Body of pancreas (tissue), 4 donors: Measurements from ENCODE around the gene SPACA6. TPM values are rescaled to one million over a fixed set of nuclear protein-coding genes. Genes with fewer than 3 reads are reported as not detected.

Experiments used
- ATAC-seq: fragments of 150-250 bp; one replicate; pipeline ENCODE4 v1.9.1; 2016
- DNase-seq, 4 donors: peaks; one replicate each; pipeline ENCODE4 v3.0.0-alpha.2; 2019
- H3K27ac ChIP-seq, 4 donors: fragments of 200-600 bp; sonication (generic); 1 replicate in 3 of 4; 2 replicates in 1 of 4; pipeline versions ENCODE4 v1.5.1 to v1.6.1; 2016 to 2019; ENCODE audit warnings: mild to moderate bottlenecking in 1 of 4, mixed read lengths in 1 of 4, moderate library complexity in 1 of 4
- H3K27me3 ChIP-seq, 2 donors: fragments of 200-600 bp; sonication (generic); one replicate each; pipeline ENCODE4 v1.6.0; 2016; ENCODE audit warnings: mild to moderate bottlenecking in 1 of 2
- H3K36me3 ChIP-seq, 2 donors: fragments of 200-600 bp; sonication (generic); replicated peaks in 1 of 2; 2 replicates each; pipeline ENCODE4 v1.5.1; 2016; ENCODE audit warnings: low read depth in 2 of 2; ENCODE audit not compliant: insufficient read depth in 1 of 2
- H3K4me1 ChIP-seq: fragments of 200-600 bp; sonication (generic); one replicate; pipeline ENCODE4 v1.6.0; 2016
- H3K4me3 ChIP-seq, 2 donors: fragments of 200-600 bp; sonication (generic); 1 replicate in 1 of 2; 2 replicates in 1 of 2; pipeline ENCODE4 v1.5.1; 2016 to 2019
- H3K9me3 ChIP-seq, 3 donors: fragments of 200-600 bp; sonication (generic); 1 replicate in 2 of 3; 2 replicates in 1 of 3; pipeline ENCODE4 v1.5.1; 2016
- POLR2A ChIP-seq, 3 donors: fragments of 450-650 bp; IDR thresholded peaks; one replicate each; pipeline ENCODE4 v1.6.1; 2016; ENCODE audit warnings: antibody characterized with exemption in 3 of 3, mild to moderate bottlenecking in 2 of 3
- WGBS, 2 donors: methylation state at CpG; one replicate each; pipeline ENCODE4 v1.1.5; 2017; 5-methylcytosine and 5-hydroxymethylcytosine counted together
- intact Hi-C: fragments of 100-400 bp; cut with DNase I; formaldehyde crosslinking; loops from one replicate; pipeline ENCODE4 v1.15.1; 2023
- total RNA-seq, 2 donors: library from RNA; depleted of rRNA; stranded (reverse); fragments of >200 nt; gene quantifications; one replicate each; pipeline ENCODE4 v1.1.0, GENCODE V29; 2016
- TF ChIP-seq, protein P1 (sequence below), 7 experiments: fragments of 450-650 bp in 4 of 7; fragments of 200-600 bp in 3 of 7; sonication (generic) in 3 of 7; IDR thresholded peaks; one replicate each; pipeline ENCODE4 v1.5.1; 2016 to 2019; ENCODE audit warnings: antibody characterized with exemption in 7 of 7

The SPACA6 gene
- total RNA-seq, 2 donors from 2014 or later = 7.9 to 16.3 TPM

DNA sequence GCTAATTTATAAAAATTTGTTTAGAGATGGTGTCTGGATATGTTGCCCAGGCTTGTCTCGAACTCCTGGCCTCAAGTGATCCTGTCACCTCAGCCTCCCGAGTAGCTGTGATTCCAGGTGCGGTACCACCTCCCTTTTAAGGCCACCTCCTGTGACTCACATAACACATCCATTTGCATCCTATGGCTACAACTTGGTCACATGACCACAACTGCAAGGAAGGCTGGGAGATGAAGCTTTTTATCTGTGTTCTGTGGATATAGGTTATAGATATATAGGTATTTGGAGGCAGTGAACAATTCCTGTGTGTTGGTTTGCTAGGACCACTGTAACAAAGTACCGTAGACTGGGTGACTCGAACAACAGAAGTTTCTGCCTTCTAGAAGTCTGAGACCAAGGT is 6.0 kb downstream of the SPACA6 start:
- H3K36me3 ChIP-seq = no peaks in the 10 kb centered on the region

DNA sequence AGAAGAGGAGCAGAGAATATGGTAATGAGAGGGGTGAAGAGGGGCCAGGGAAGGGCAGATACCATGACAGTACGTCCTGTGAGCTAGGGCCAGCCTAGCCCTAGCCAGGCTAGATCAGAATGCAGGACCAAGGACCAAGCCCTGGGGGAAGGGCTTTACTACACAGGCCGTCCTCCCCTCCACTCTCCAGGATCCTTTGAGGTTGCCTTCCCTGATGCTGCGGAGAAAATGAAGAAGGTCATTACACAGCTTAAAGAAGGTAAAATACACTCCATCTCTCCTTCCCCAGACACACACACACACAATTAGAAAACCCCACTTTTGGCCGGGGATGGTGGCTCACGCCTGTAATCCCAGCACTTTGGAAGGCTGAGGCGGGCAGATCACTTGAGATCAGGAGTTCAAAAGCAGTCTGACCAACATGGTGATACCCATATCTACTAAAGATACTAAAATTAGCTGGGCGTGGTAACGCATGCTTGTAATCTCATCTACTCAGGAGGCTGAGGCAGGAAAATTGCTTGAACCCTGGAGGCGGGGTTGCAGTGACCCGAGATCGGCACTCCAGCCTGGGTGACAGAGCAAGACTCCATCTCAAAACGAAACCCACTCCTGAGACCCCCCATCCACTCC is 8.5 kb downstream of the SPACA6 start:
- Histone ChIP-seq H3K4me1 (peaks cover 42% of the 10 kb centered on the region), H3K36me3 (no peaks in the 10 kb centered on the region), H3K9me3 (no peaks in the 10 kb centered on the region), H3K4me3 (no peak overlapping the region), H3K27me3 (no peaks in the 10 kb centered on the region), H3K27ac (peak overlapping the region; percentile 48 to 93 (median 84))
- TF ChIP-seq, protein P1, sequence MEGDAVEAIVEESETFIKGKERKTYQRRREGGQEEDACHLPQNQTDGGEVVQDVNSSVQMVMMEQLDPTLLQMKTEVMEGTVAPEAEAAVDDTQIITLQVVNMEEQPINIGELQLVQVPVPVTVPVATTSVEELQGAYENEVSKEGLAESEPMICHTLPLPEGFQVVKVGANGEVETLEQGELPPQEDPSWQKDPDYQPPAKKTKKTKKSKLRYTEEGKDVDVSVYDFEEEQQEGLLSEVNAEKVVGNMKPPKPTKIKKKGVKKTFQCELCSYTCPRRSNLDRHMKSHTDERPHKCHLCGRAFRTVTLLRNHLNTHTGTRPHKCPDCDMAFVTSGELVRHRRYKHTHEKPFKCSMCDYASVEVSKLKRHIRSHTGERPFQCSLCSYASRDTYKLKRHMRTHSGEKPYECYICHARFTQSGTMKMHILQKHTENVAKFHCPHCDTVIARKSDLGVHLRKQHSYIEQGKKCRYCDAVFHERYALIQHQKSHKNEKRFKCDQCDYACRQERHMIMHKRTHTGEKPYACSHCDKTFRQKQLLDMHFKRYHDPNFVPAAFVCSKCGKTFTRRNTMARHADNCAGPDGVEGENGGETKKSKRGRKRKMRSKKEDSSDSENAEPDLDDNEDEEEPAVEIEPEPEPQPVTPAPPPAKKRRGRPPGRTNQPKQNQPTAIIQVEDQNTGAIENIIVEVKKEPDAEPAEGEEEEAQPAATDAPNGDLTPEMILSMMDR (IDR thresholded peaks at IDR 0.05) = no peak
- TF ChIP-seq POLR2A (IDR thresholded peaks at IDR 0.05) = no peak
- ATAC-seq (no peak), DNase-seq (no peak)
- 69 to 76% methylated on average over 10 to 12 of the region's 12 CpGs for WGBS, 2 donors
- intact Hi-C loops = no loop called here

More for the DNA sequence above, 6.0 kb downstream of the SPACA6 start:
- intact Hi-C loops = loop anchor here (10.0 kb wide), 1 partner anchor 104 kb away; no protein-coding TSS in a partner anchor
- no peak for TF ChIP-seq POLR2A (IDR thresholded peaks at IDR 0.05)
- TF ChIP-seq, protein P1 (IDR thresholded peaks at IDR 0.05) = no peak
- Histone ChIP-seq H3K27me3 (no peaks in the 10 kb centered on the region), H3K4me1 (peaks cover 27% of the 10 kb centered on the region), H3K4me3 (no peak overlapping the region), H3K9me3 (no peaks in the 10 kb centered on the region), H3K27ac (no peak overlapping the region)
- ATAC-seq (no peak), DNase-seq (no peak)
- 81 to 94% methylated on average over 5 of the region's 5 CpGs for WGBS, 2 donors

DNA sequence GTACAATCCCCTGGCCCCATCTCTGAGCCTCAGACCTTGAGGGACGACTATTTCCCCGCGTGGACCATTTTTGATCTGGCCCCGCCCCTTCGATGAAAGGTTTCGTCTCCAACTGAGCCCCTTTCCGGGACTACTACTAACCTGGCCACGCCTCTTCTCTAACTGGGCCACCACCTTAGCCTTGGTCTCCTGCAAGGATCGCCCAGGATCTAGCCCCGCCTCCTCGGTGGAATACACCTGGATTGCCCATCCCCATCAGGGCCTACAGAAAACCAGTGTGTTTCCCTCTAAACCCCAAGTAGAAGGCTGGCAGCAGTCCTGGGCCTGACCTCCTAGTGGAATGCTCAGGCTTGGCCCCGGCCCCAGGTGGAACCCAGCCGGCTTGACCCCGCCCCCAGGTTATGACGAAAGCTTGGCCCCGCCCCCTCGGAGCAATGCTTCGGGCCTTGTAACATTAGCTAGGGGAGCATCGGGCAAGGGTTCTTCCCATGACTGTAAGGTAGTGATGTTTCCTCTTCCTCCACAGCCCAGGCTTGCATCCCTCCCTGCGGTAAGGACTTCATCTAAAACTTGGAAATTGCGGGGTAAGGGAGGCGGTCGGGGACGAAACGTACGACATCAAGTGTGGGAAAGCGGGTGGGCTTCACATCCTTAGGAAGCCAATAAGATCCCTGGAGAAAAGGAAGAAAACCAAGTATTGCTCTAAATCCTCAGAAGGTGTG is 9.1 kb downstream of the SPACA6 start:
- peaks cover 42% of the 10 kb centered on the region for H3K4me1 ChIP-seq
- H3K9me3 ChIP-seq = no peaks in the 10 kb centered on the region
- H3K36me3 ChIP-seq = no peaks in the 10 kb centered on the region
- no peaks in the 10 kb centered on the region for H3K27me3 ChIP-seq
- DNase-seq (peak; percentile 87 to 96 (median 93)), ATAC-seq (peak; percentile 64)
- H3K27ac ChIP-seq = peak overlapping the region; percentile 70 to 93 (median 84)
- H3K4me3 ChIP-seq = no peak overlapping the region
- intact Hi-C loops = no loop called here
- WGBS, 2 donors = 16 to 23% methylated on average over 24 to 27 of the region's 27 CpGs
- TF ChIP-seq, protein P1 (IDR thresholded peaks at IDR 0.05) = no peak
- TF ChIP-seq POLR2A (IDR thresholded peaks at IDR 0.05) = peak in 2 of 3 donors; percentile 19 to 38

DNA sequence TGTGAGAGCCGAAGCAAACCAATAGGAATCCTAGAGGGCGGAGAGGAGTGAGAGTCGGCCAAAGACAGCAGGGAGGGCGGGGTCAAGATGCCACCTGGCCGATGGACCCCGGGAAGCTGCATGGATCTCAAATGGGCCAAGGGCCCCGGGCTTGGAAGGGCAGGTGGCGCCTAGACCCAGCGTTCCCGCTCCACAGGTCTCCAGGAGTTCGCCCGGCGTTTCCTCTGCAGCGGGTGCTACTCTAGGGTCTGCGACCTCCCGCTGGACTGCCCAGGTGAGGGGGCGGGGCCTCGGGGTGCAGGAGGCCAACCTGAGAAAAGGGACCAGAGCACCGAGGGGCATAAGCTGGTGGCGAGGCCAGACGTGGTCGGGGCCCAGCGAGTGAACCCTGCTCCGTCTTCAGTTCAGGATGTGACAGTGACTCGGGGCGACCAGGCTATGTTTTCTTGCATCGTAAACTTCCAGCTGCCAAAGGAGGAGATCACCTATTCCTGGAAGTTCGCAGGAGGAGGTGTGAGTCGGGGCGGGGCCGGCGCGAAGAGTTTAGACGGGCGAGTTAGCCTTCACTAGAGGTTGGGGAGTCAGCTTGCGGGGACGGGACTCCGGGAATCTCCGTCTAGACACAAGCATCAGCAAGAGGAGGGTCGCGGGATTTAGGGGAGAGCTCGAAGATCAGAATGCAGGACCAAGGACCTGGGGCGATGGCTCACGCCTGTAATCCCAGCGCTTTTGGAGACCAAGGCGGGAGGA is 9.9 kb downstream of the SPACA6 start:
- DNase-seq (peak; percentile 57 to 70 (median 66)), ATAC-seq (peak; percentile 6)
- Histone ChIP-seq H3K27me3 (no peaks in the 10 kb centered on the region), H3K4me3 (no peak overlapping the region), H3K27ac (peak overlapping the region; percentile 70 to 93 (median 84)), H3K36me3 (no peaks in the 10 kb centered on the region), H3K9me3 (no peaks in the 10 kb centered on the region), H3K4me1 (peaks cover 42% of the 10 kb centered on the region)
- 8 to 19% methylated on average over 27 to 46 of the region's 46 CpGs for whole genome bisulfite sequencing, 2 donors
- TF ChIP-seq, protein P1 (IDR thresholded peaks at IDR 0.05) = no peak
- TF ChIP-seq POLR2A (IDR thresholded peaks at IDR 0.05) = peak in 1 of 3 donors; percentile 7
- intact Hi-C loops = no loop called here
